DND-41 (cell line): ENCODE results near the gene SPTBN4.

Source experiments
- CTCF ChIP-seq: IDR thresholded peaks from 2 replicates; pipeline ENCODE4 v1.5.1; 2012; ENCODE audit warnings: borderline replicate concordance, low read length, moderate library complexity, mild to moderate bottlenecking; ENCODE audit not compliant: poor library complexity, severe bottlenecking; ENCODE audit errors: extremely low read depth
- EZH2 ChIP-seq: IDR thresholded peaks from 3 replicates; pipeline ENCODE4 v1.6.1; 2012; ENCODE audit warnings: borderline replicate concordance, low read depth, mild to moderate bottlenecking, moderate library complexity, low read length, inconsistent platforms; ENCODE audit not compliant: severe bottlenecking

GRCh38 chr19:40419066-40419612 is 47.7 kb upstream of the SPTBN4 start:
- TF ChIP-seq CTCF = no peak
- TF ChIP-seq EZH2 = no peak
